ENCODE results near the gene FREM1.

- TF ChIP-seq CTCF (IDR thresholded peaks at IDR 0.05; ENCODE audit: insufficient read depth, low read length, poor library complexity, severe bottlenecking) = no peak
- no peak for TF ChIP-seq EZH2phosphoT487 (conservative IDR thresholded peaks at IDR 0.05; ENCODE audit: low read length)
Measured at GRCh38 chr9:14766299-14766698, 143.9 kb downstream of the FREM1 start.

Measured in SU-DHL-6 (cell line).